Left lobe of liver (tissue), 2 donors: Measurements from ENCODE around the gene MC4R. TPM values are rescaled to one million over a fixed set of nuclear protein-coding genes. Genes with fewer than 3 reads are reported as not detected.
"Not testable (repeated sequence)": the region's sequence is repeated elsewhere in the genome, so short reads cannot be mapped to it uniquely, and the experiment has no call there.

ENCODE experiments used
- ATAC-seq: fragments of 200-7000 bp; cut with Tn5 transposase; one replicate; pipeline ENCODE4 v1.9.1; 2020; ENCODE audit warnings: mild to moderate bottlenecking, moderate library complexity
- DNase-seq: peaks from one replicate; pipeline ENCODE4 v3.0.0-alpha.2; 2020; ENCODE audit warnings: low spot score
- total RNA-seq: library from RNA; stranded (reverse); gene quantifications from one replicate; pipeline ENCODE4 v1.2.1, GENCODE V29; 2021
- donor health status: DM: no; HTN: no; CAD: no; lungs with moderate emphysema.
- donor health status: DM: no; HTN: yes; CAD: no.

The MC4R gene
- total RNA-seq = not detected

GRCh38 chr18:60372596-60372995 lies at the start of gene MC4R:
MC4R (minus strand) TSS chr18:60372775; CDS start chr18:60372349, 426 bp downstream.
- DNase-seq = no peak
- no peak for ATAC-seq

GRCh38 chr18:60422306-60422705 lies 49.7 kb upstream of the MC4R start:
- DNase-seq, ATAC-seq: not testable (repeated sequence)

GRCh38 chr18:60421356-60422118 lies 49.0 kb upstream of the MC4R start:
- DNase-seq (no peak), ATAC-seq (no peak)

GRCh38 chr18:60417946-60418345 lies 45.4 kb upstream of the MC4R start:
- ATAC-seq = no peak
- no peak for DNase-seq

GRCh38 chr18:60413944-60414547 lies 41.5 kb upstream of the MC4R start:
- DNase-seq (no peak), ATAC-seq (no peak)

- ATAC-seq (no peak), DNase-seq (no peak)
Measured at GRCh38 chr18:60411715-60412114, 39.1 kb upstream of the MC4R start.

- ATAC-seq = no peak
- no peak for DNase-seq
Measured at GRCh38 chr18:60406721-60407120, 34.1 kb upstream of the MC4R start.

- no peak for DNase-seq
- ATAC-seq = no peak
Measured at GRCh38 chr18:60404486-60405085, 32.0 kb upstream of the MC4R start.

GRCh38 chr18:60401346-60401745 lies 28.8 kb upstream of the MC4R start:
- ATAC-seq (no peak), DNase-seq (no peak)

- no peak for DNase-seq
Measured at GRCh38 chr18:60391571-60392226, 19.1 kb upstream of the MC4R start.

GRCh38 chr18:60389314-60389713 lies 16.7 kb upstream of the MC4R start:
- DNase-seq (no peak), ATAC-seq (no peak)

More at GRCh38 chr18:60391571-60392226, 19.1 kb upstream of the MC4R start:
- no peak for ATAC-seq

GRCh38 chr18:60385693-60386092 lies 13.1 kb upstream of the MC4R start:
- DNase-seq (no peak), ATAC-seq (no peak)

GRCh38 chr18:60383893-60384292 lies 11.3 kb upstream of the MC4R start:
- ATAC-seq (no peak), DNase-seq (no peak)

GRCh38 chr18:60377778-60378469 lies 5.3 kb upstream of the MC4R start:
- no peak for ATAC-seq

GRCh38 chr18:60372132-60372531 lies 443 bp downstream of the MC4R start:
- ATAC-seq (no peak), DNase-seq (no peak)

More at GRCh38 chr18:60377778-60378469, 5.3 kb upstream of the MC4R start:
- no peak for DNase-seq

GRCh38 chr18:60358516-60358915 lies 14.1 kb downstream of the MC4R start:
- DNase-seq (no peak), ATAC-seq (no peak)

GRCh38 chr18:60350941-60351340 lies 21.6 kb downstream of the MC4R start:
- DNase-seq (no peak), ATAC-seq (no peak)

GRCh38 chr18:60350150-60350549 lies 22.4 kb downstream of the MC4R start:
- DNase-seq (no peak), ATAC-seq (no peak)

- DNase-seq (no peak), ATAC-seq (no peak)
Measured at GRCh38 chr18:60347526-60348045, 25.0 kb downstream of the MC4R start.

GRCh38 chr18:60339018-60339417 lies 33.6 kb downstream of the MC4R start:
- ATAC-seq (no peak), DNase-seq (no peak)

GRCh38 chr18:60331890-60332289 lies 40.7 kb downstream of the MC4R start:
- ATAC-seq (no peak), DNase-seq (no peak)
